Stimulated activated memory B cell treated with anti-CD40 and anti-IgM and Interleukin-4, amounts not matched to agents 10 μg/mL and 1 μg/mL and 100 μg/mL, for 72 hours (primary cell): ENCODE results near the gene TMEM44.
"Not testable (repeated sequence)": the region's sequence is repeated elsewhere in the genome, so short reads cannot be mapped to it uniquely, and the experiment has no call there.

Experiments used
- ATAC-seq: fragments of 150-1000 bp; cut with Tn5 transposase; 2 replicates; pipeline ENCODE4 v1.10.0; 2021
- H3K27ac Mint-ChIP-seq: one replicate; pipeline ENCODE4 v1.8.0; 2022; ENCODE audit warnings: mild to moderate bottlenecking, mixed read lengths
- H3K27me3 Mint-ChIP-seq: one replicate; pipeline ENCODE4 v1.8.0; 2022; ENCODE audit warnings: mixed read lengths
- H3K36me3 Mint-ChIP-seq: one replicate; pipeline ENCODE4 v1.8.0; 2022; ENCODE audit warnings: mixed read lengths
- H3K4me1 Mint-ChIP-seq: one replicate; pipeline ENCODE4 v1.8.0; 2022; ENCODE audit warnings: mixed read lengths
- H3K4me3 Mint-ChIP-seq: one replicate; pipeline ENCODE4 v1.8.0; 2022; ENCODE audit warnings: mild to moderate bottlenecking, moderate library complexity, mixed read lengths
- H3K9me3 Mint-ChIP-seq: one replicate; pipeline ENCODE4 v1.8.0; 2022; ENCODE audit warnings: mixed read lengths

The TMEM44 gene

DNA sequence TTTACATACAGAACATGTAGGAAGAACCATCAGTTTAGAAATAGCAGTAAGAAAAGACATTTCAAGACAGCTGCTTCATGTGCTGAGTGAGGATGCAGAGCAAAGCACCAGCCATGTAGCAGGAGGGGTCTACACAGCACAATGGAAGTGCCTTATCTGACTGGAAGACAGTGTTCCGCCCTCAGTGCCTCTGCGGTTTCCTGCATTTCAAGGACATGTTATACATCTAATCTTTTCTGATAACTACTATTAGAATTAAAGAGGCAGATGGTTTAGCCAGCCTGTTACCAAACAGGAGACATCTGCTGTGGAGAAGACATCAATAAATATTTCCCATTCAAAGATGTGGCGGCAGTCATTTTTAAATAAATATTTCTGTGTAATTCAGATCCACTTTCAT is 28.2 kb upstream of the TMEM44 start:
- no peak overlapping the region for H3K4me3 Mint-ChIP-seq

DNA sequence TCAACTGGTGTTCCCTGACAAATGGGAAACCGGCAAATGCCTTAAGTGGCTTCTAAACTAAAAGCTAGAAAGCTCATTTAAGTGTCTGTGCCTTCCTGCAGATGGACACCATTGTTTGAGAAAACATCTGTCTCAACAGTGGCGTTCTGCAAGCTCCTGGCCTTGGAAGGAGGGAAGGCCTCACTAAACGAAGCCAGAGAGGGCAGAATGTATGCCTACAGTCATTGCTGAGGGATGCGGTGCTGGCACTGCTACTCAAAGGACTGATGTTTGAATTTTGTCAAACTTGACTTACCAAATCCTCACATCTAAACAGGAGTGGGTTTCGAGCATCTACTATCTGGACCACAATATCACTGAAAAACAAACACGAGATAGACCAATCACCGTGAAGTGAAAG is 26.6 kb upstream of the TMEM44 start:
- Mint-ChIP-seq H3K27me3 (no peaks in the 10 kb centered on the region), H3K27ac (no peak overlapping the region), H3K36me3 (peaks cover 43% of the 10 kb centered on the region), H3K9me3 (no peaks in the 10 kb centered on the region), H3K4me3 (no peak overlapping the region), H3K4me1 (peaks cover 6% of the 10 kb centered on the region)
- no peak for ATAC-seq

More for the DNA sequence above, 28.2 kb upstream of the TMEM44 start:
- Mint-ChIP-seq H3K36me3 (peaks cover 48% of the 10 kb centered on the region), H3K27me3 (no peaks in the 10 kb centered on the region), H3K4me1 (no peaks in the 10 kb centered on the region), H3K9me3 (no peaks in the 10 kb centered on the region), H3K27ac (no peak overlapping the region)
- ATAC-seq: no peak

DNA sequence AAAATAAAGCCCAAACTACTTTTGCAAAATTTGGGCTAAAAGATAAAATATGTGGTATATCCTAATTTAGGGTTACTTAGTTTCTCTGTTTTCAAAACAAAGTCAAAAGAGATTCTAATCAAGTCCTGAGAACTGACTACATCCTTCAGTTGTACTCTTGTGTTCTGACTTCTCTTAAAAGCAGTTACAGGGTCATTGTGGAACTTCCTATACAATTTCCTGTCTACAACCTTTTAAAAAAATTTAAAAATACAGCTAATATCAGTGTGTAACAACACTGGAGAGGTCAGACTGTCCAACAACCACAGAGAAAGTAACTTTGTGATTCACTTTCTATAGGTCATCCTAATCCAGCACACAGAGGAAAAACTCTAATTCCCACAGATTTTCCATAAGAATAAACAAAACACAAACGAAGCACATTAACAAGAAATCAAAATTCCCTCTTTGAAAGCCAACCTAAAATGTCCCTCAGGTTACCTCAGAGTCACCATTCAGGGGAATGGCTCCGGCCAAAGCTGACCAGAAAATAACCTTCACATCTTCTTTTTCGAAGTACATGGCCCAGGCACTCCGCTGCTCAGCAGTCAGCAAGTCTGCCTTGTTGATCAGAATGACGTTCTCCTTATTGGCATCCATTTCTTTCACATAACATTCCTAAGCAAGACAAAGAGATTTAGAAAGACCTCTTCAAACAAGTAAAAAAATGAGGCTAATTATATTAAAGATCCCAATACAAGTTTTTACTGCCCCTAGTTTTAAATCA is 25.4 kb upstream of the TMEM44 start:
- no peak overlapping the region for H3K27ac Mint-ChIP-seq
- no peak overlapping the region for H3K4me3 Mint-ChIP-seq
- peaks cover 13% of the 10 kb centered on the region for H3K4me1 Mint-ChIP-seq
- no peaks in the 10 kb centered on the region for H3K27me3 Mint-ChIP-seq
- no peaks in the 10 kb centered on the region for H3K9me3 Mint-ChIP-seq
- H3K36me3 Mint-ChIP-seq: peaks cover 49% of the 10 kb centered on the region
- ATAC-seq: no peak

DNA sequence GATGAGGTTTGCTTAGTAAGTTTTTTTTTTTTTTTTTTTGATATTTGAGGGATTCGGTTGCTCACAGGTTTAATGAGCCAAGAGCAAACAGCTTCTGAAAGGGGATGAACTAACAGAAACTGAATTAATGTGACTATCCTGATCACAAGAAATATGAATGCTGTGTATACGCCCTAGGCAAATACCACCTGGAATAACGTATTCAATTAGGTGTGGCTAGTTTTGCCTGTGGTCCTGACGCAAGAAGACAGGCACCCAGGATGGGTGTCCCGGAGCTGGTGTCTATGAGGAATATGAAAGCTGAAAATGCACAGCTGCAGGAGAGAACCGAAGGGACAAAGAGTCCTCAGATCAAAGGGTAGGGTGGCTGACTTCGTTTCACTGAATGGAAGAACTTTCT is 24.2 kb upstream of the TMEM44 start:
- Mint-ChIP-seq H3K36me3 (peaks cover 55% of the 10 kb centered on the region), H3K27me3 (no peaks in the 10 kb centered on the region), H3K27ac (no peak overlapping the region), H3K4me1 (peaks cover 13% of the 10 kb centered on the region), H3K9me3 (no peaks in the 10 kb centered on the region), H3K4me3 (no peak overlapping the region)
- no peak for ATAC-seq

DNA sequence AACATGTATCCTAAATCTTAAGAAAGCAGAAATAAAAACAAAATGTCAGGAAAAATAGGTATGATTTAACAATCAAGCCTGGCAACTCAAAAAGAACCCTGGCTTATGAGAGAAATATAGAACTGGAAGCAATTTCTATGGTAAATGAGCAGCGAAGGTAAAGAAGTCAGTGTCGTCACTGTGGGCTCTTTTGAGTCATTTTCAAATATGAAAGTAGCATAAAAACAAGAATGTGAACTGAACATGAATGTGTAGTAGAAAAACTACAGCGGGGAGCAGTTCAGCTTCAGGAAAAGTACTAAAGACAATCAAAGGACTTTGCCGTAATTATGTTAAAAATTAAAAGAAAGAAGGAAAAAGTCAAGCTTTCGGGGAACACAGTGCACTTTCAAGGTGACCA is 21.2 kb upstream of the TMEM44 start:
- Mint-ChIP-seq H3K27ac (peak overlapping the region; percentile 40), H3K36me3 (peaks cover 76% of the 10 kb centered on the region)

DNA sequence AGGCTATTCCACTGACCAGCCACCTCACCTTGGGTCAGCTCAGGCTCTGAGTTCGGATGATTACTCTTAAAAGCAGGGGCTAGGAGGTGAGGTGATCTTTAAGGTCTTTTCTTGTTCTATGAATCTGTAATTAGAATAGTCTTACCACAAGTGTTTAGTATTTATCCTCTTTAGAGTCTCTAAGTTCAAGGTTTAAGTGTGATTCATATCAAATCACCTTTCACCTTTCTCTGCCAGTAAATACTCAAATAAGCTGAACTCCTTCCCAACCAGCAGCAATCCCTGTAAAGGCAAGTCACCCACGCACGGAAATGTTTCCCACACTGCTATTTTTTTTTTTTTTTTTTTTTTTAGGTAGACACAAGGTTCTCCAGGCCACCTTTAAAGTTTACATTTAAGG is 14.5 kb upstream of the TMEM44 start:
- no peaks in the 10 kb centered on the region for H3K27me3 Mint-ChIP-seq
- peaks cover 15% of the 10 kb centered on the region for H3K4me1 Mint-ChIP-seq
- no peaks in the 10 kb centered on the region for H3K9me3 Mint-ChIP-seq
- no peak overlapping the region for H3K4me3 Mint-ChIP-seq
- ATAC-seq: no peak
- peaks cover 53% of the 10 kb centered on the region for H3K36me3 Mint-ChIP-seq
- H3K27ac Mint-ChIP-seq: no peak overlapping the region

More for the DNA sequence above, 21.2 kb upstream of the TMEM44 start:
- Mint-ChIP-seq H3K27me3 (no peaks in the 10 kb centered on the region), H3K9me3 (no peaks in the 10 kb centered on the region), H3K4me1 (peaks cover 13% of the 10 kb centered on the region), H3K4me3 (no peak overlapping the region)
- ATAC-seq: no peak

DNA sequence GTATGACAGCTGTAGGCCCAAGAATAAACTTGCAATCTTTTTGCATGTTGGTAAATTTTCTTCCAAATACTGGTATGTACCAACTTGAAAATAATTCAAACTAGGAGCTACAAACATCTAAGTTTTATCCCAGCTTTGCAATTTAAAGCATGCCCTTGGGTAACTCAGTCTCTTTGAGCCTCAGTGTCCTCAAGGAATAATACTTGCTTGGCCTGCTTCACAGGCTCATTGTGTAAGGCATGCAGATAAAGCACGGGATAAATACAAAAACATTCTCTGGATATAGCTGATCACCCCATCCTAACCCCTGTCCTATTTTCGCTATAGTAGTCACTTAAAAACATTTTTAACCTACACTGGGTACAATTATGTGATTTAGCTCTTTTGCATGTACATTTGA is 9.6 kb upstream of the TMEM44 start:
- no peak for ATAC-seq
- Mint-ChIP-seq H3K27me3 (no peaks in the 10 kb centered on the region), H3K4me1 (peaks cover 15% of the 10 kb centered on the region), H3K36me3 (peaks cover 52% of the 10 kb centered on the region), H3K27ac (no peak overlapping the region), H3K9me3 (no peaks in the 10 kb centered on the region), H3K4me3 (no peak overlapping the region)

DNA sequence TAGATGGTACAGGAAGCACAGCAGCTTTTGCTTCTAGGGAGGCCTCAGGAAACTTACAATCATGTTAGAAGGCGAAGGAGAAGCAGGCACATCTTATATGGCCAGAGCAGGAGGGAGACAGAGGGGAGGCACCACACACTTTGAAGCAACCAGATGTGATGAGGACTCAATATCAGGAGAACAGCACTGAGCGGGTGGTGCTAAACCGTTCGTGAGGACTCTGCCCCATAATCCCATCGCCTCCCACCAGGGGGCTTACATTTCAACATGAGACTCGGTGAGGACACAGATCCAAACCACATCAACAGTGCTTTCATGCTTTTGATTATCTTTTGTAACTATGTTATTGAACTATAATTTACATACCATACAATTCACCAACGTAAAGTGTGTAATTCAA is 7.6 kb upstream of the TMEM44 start:
- Mint-ChIP-seq H3K27me3 (no peaks in the 10 kb centered on the region), H3K36me3 (peaks cover 49% of the 10 kb centered on the region), H3K4me1 (peaks cover 12% of the 10 kb centered on the region), H3K27ac (no peak overlapping the region), H3K4me3 (no peak overlapping the region), H3K9me3 (no peaks in the 10 kb centered on the region)
- ATAC-seq: no peak

DNA sequence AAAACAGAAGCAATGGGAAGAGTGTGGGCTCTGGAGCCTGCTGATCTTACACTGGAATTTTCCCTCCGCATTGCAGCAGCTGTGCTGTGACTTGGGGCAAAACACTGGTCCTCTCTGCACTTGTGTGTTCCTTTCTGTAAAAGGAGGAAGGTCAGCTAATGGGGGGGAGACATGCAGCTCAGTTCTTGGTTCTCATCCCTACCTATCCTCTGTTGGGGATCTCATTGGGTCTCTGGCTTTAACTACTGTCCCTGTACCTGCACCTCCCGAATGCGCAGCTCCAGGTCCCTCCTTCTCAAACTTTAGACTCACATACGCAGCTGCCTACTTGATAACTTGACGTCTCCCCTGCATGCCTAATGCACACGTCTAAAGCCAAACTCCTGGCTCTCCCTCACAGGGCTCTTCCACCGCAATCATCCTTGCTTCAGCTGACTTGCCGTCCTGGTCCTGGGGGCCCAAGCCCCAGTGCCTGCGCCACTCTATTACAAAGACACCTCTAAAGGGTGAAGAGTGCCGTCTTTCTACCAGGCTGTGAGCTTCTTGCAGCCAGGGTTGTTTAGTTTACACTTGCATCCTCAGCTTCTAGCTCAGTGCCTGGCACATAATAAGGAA is 5.9 kb upstream of the TMEM44 start:
- no peaks in the 10 kb centered on the region for H3K27me3 Mint-ChIP-seq
- no peak overlapping the region for H3K4me3 Mint-ChIP-seq
- no peaks in the 10 kb centered on the region for H3K4me1 Mint-ChIP-seq
- no peak overlapping the region for H3K27ac Mint-ChIP-seq
- H3K9me3 Mint-ChIP-seq: no peaks in the 10 kb centered on the region
- peaks cover 34% of the 10 kb centered on the region for H3K36me3 Mint-ChIP-seq
- no peak for ATAC-seq

DNA sequence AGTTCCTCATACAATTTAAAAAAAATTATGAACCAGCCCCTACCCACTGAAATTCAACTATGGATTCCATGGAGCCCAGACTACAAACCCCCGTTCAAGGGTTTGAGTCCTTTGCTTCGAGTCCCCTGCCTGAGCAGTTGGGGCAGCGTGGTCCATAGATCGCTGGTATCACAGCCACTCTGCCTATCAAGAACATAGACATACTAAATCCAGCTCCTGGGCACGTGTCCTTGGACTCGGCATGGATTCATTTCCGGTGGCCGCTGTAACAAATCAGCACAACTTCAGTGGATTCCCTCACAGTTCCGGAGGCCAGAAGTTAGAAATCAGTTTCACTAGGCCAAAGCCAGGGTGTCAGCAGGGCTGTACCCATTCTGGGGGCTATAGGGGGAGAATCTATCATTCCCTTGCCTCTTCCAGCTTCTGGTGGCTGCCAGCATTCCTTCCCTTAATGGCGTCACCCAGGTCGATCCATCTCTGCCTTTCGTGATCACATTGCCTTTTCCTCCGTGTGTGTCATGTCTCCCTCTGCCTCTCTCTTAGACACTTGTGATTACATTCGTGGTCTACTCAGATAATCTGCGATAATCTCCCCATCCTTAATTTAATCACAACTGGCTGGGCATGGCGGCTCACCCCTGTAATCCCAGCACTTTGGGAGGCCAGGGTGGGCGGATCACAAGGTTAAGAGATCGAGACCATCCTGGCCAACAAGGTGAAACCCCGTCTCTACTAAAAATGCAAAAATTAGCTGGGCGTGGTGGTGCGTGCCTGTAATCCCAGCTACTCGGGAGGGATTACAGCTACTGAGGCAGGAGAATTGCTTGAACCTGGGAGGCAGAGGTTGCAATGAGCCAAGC is 4.6 kb upstream of the TMEM44 start:
- Mint-ChIP-seq H3K27ac (no peak overlapping the region), H3K36me3 (peaks cover 23% of the 10 kb centered on the region), H3K4me1 (peaks cover 8% of the 10 kb centered on the region), H3K4me3 (no peak overlapping the region), H3K9me3 (no peaks in the 10 kb centered on the region), H3K27me3 (no peaks in the 10 kb centered on the region)
- no peak for ATAC-seq

DNA sequence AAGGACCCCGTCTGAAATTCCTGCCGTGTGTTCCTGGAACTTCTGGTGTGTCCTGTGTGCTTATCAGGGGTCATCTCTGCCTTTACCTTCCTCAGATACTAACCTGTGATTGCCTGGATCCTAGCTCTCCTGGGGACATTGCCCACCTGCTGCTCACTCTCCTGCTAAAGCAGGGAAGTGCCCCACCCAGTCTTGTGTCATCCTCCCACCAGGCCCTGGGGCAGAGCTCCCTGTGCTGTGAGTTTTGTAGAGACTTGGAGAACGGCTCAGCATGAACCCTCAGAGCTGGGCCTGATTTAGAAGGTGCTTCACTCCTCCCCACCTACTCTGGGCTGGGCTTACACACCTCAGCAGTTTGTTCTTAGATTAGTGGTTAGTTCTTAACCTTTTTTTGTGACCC is 3.8 kb upstream of the TMEM44 start:
- no peak for ATAC-seq
- H3K36me3 Mint-ChIP-seq: peaks cover 18% of the 10 kb centered on the region
- H3K27ac Mint-ChIP-seq: no peak overlapping the region

DNA sequence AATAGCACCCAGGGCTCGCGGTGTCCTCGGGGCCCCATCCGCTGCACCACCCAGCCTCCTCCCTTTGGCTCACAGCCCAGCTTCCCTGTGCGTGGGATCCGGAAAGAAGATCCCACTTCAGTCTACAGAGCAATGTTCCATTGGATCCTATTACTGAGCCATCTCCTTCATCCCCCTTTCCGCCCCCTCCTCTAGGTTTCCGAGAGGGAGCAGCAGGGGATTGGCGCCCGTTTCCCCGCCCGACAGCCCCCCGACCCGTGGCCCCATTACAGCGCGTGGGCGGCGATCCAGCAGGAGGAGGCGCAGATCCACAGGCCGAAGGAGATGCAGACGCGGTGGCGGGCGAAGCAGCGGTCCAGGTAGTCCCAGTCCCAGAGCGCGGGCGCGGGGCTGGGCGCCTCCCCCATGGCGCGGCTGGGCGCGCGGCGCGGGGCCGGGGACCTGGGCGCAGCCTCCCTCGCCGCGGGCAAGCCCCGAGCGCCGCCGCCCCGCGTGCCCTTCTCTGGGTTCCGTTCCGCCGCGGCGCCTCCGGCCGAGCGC is 340 bp downstream of the TMEM44 start:
- Mint-ChIP-seq H3K36me3 (no peaks in the 10 kb centered on the region), H3K4me3 (peak overlapping the region; percentile 76), H3K27ac (peak overlapping the region; percentile 42), H3K4me1 (peaks cover 10% of the 10 kb centered on the region), H3K9me3 (no peaks in the 10 kb centered on the region), H3K27me3 (no peaks in the 10 kb centered on the region)
- peak; percentile 81 for ATAC-seq

More for the DNA sequence above, 3.8 kb upstream of the TMEM44 start:
- Mint-ChIP-seq H3K9me3 (no peaks in the 10 kb centered on the region), H3K4me1 (peaks cover 10% of the 10 kb centered on the region), H3K4me3 (no peak overlapping the region), H3K27me3 (no peaks in the 10 kb centered on the region)

DNA sequence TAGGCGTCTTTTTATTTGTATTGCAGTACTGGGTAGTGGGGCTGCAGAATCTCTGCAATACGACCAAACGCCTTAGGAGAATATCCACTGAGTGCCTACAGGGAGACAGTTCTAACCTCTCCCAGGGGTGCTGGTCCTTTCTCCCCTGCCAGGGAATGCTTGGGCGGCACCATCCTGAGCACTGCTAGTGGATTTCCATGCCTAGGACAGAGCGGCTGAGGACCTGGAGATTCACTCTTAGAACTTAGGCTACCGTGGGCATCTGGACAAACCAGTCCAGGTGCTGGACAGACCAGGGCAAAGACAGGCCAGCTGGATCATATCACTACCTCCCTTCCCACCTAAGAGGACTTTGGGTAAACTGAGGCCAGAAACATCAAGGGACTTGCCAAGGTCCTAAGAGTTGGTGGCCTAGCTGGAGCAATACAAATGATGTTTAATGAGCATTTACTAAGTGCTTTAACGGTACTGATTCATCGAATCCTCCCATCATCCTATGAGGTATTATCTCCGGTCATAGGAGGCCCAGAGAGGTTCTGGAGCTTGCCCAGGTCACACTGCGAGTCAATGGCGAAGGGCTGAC is 902 bp downstream of the TMEM44 start:
- Mint-ChIP-seq H3K4me1 (peaks cover 10% of the 10 kb centered on the region), H3K27ac (peak overlapping the region; percentile 42), H3K4me3 (peak overlapping the region; percentile 76), H3K27me3 (no peaks in the 10 kb centered on the region), H3K36me3 (no peaks in the 10 kb centered on the region), H3K9me3 (no peaks in the 10 kb centered on the region)
- ATAC-seq: no peak

DNA sequence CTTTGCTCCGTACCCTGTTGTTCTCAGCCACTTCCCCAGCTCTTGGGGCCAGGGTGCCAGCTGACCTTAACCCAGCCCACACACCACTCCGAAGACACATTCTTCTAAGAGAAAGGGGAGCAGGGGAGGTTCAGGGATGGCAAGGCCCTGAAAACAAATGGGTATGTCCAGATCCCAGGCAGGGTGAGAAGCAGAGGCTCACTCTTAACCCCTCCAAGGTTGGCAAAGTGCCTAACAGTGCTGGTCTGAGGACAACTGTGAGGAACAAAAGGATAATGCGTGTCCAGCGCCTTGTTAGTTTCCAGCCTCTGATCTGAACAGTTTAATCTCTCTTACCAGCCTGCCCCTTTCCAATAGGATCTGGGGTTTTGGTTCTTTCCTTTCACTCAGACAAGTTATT is 1.5 kb downstream of the TMEM44 start:
- Mint-ChIP-seq H3K27me3 (no peaks in the 10 kb centered on the region), H3K36me3 (no peaks in the 10 kb centered on the region), H3K9me3 (no peaks in the 10 kb centered on the region), H3K4me3 (no peak overlapping the region), H3K27ac (no peak overlapping the region), H3K4me1 (peaks cover 10% of the 10 kb centered on the region)
- no peak for ATAC-seq

DNA sequence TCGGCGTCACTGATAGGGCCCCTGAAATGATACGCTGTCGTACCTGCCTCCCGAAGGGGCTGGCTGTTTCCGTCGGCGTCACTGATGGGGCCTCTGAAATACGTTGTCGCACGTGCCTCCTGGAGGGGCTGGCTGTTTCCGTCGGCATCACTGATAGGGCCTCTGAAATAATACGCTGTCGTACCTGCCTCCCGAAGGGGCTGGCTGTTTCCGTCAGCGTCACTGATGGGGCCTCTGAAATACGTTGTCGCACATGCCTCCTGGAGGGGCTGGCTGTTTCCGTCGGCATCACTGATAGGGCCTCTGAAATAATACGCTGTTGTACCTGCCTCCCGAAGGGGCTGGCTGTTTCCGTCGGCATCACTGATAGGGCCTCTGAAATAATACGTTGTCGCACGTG is 2.5 kb downstream of the TMEM44 start:
- H3K4me1 Mint-ChIP-seq: peaks cover 10% of the 10 kb centered on the region
- not testable (repeated sequence) for H3K4me3 Mint-ChIP-seq, H3K27me3 Mint-ChIP-seq, H3K9me3 Mint-ChIP-seq, H3K27ac Mint-ChIP-seq, H3K36me3 Mint-ChIP-seq, ATAC-seq
